GM21529 (cell line): ENCODE results near the gene MYOD1.

Experiments
- ATAC-seq: cut with Tn5 transposase; IDR thresholded peaks from one replicate; pipeline ENCODE4 v1.9.1; 2021; ENCODE audit not compliant: unreplicated experiment

MYOD1 gene

GRCh38 chr11:17769218-17769617, 49.8 kb downstream of the MYOD1 start:
- no peak for ATAC-seq

GRCh38 chr11:17770048-17770652, 50.8 kb downstream of the MYOD1 start:
- ATAC-seq = no peak

GRCh38 chr11:17770917-17771316, 51.5 kb downstream of the MYOD1 start:
- ATAC-seq = no peak

- ATAC-seq = no peak
Measured at GRCh38 chr11:17771415-17771814, 52.0 kb downstream of the MYOD1 start.
